Inflammatory macrophage treated with lipopolysaccharide for 4 hours (primary cell): ENCODE results near the gene EPB41.
A peak's percentile ranks its signal among the peaks of the same experiment; 100 is the strongest.
"Not testable (repeated sequence)": the region's sequence is repeated elsewhere in the genome, so short reads cannot be mapped to it uniquely, and the experiment has no call there.

ENCODE experiments used
- DNase-seq: peaks from one replicate; pipeline ENCODE4 v3.0.0-alpha.2; 2020

Gene EPB41

DNA sequence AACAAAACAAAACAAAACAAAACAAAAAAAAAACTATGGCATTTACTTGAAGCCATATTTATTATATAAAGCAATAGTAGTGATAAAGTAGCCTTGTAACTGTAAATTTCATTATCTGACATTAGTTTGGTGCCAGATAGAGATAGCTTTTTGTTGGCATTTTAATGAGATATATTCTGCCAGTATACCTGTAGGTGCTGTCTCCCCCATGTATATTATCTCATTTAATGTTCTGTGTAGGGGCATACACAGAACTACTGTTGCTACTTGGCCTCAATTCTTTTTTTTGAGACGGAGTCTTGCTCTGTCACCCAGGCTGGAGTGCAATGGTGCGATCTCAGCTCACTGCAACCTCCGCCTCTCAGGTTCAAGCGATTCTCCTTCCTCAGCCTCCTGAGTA is 141.9 kb downstream of the EPB41 start:
- no peak for DNase-seq

DNA sequence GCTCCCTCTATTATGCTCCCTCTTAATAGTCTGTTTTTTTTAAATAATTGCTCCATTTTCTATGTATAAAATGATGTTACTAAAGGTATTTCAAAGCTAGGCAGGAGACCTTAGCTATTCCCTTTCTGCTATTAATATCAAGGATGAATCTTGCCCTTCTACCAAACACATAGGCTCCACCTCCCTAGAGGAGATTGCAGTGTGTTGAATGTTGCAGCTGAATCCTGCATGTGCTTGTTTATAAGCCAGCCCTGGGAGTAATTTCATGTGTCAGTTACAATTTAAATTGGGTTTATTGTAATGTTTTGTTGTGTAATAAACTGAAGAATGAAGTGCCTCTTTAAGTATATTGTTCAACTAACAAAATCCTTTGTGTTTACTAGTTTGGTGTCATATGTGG is 143.3 kb downstream of the EPB41 start:
- no peak for DNase-seq

DNA sequence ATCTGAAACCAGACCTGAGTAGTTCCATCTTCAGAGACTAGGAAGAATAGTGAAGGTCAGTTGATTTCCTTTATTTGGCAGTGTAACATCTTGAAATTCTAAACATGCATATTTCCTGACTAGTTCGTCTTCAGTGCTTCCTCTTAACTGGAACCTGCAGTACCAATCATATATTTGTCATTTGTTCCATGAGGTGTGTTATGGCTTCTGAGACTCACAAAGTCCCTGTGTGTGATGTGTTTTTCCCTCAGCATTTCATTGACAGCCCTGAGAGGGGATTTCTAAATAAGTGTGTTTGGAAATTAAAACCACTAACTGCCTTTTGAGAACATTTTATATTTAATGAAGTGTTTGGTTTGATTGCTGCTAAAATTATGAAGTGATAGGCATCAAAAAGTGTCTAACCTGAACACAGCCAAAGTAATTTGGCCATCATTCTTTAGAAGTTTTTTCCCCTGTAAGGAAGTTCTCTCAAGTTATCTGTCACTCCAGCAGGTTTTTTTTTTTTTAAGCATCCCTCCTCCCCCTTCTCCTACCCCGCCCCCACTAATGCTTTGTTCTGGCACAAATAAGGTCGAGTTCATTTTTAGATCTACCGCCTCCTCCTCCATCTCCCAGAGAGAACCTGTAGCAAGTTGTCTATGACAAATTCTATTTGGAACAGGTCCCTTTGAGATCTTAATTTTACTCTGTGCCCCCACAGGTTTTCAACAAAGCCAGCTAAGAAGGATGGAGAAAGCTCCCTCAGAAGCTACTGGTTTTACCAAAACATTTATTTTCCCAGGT is 148.0 kb downstream of the EPB41 start:
- no peak for DNase-seq

DNA sequence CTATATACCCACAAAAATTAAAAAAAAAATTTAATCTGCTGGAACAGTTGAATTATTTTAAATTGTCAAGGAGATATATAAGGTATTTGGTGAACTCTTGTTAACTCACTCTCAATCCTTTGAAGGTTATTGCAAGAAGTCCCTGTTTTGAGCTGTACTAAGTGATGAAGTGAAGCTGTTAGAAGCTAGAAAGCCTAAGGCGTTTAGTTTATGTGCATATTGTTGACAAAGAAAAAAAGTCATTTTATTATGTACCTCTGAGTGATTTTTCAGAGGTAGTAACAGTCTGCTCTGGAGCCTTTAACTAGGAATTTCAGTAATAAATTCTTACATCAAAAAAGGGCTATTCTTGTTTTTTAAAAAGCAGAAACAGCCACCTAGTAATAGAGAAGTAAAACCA is 149.7 kb downstream of the EPB41 start:
- no peak for DNase-seq

DNA sequence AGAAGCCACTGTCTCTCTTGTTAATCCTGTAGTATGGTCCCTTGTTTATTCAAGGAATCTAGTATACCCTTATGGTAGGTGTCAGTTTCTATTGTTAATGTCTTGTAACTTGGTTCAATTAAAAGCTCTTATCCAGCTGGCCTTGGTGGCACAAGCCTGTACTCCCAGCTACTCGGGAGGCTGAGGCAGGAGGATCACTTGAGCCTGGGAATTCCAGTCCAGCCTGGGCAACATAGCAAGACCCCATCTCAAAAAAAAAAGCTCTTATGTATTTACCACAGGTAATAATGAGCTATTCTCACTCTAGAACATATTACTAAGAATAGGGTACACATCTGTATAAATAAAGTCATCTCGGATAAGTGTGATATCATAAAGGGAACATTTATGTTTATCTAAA is 162.8 kb downstream of the EPB41 start:
- no peak for DNase-seq

DNA sequence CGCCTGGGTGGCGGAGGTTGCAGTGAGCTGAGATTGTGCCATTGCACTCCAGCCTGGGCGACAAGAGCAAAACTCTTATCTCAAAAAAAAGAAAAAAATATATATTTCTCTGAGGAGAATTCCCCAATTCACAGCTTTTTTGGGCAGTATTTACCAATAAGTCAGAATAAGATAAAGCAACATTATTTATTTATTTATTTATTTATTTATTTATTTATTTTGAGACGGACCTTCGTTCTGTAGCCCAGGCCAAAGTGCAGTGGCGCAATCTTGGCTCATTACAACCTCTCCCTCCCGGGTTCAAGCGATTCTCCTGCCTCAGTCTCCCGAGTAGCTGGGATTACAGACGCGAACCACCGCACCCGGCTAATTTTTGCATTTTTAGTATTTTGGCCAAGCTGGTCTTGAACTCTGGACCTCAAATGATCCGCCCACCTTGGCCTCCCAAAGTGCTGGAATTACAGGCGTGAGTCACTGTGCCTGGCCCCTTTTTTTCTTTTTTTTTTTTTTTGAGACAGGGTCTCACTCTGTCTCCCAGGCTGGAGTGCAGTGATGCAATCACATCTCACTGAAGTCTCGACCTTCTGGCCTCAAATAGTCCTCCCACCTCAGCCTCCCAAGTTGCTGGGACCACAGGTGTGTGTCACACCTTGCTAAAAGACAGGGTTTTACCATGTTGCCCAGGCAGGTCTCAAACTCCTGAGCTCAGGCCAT is 165.7 kb downstream of the EPB41 start:
- DNase-seq: not testable (repeated sequence)

DNA sequence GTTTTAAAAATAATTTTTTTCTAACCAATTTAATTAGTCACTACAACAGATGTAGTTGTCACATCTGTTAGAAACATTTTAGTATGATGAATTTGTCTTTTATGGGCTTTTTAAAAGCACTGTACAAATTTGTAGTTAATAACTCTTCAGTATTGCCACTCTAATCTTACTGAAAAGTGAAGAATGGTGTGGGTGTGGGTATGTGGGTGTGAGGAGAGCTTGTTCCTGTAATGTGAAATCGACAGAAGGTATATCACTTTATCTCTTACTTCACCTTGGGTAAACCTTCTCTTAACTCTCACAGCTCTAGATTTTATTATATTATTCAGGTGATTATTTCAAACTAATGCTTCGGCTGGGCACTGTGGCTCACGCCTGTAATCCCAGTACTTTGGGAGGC is 166.8 kb downstream of the EPB41 start:
- DNase-seq: no peak

DNA sequence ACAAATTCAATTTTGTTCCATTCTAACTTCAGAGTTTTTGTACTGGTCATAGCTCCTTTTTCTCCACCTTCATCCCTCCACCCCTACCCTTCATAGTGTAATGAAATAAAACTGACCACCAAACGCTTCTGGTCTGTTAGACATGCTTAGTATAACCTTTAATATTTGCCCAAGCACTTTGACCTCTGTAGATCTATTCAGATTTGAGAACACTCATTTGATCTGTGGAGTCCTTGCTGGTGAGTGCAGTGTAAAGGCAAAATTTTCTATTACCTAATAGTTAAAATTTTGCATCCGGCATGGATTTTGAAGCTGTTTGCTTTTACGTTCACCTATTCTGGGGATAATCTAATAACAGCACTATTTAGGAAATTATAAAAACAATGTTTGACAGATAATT is 168.2 kb downstream of the EPB41 start:
- DNase-seq: no peak

DNA sequence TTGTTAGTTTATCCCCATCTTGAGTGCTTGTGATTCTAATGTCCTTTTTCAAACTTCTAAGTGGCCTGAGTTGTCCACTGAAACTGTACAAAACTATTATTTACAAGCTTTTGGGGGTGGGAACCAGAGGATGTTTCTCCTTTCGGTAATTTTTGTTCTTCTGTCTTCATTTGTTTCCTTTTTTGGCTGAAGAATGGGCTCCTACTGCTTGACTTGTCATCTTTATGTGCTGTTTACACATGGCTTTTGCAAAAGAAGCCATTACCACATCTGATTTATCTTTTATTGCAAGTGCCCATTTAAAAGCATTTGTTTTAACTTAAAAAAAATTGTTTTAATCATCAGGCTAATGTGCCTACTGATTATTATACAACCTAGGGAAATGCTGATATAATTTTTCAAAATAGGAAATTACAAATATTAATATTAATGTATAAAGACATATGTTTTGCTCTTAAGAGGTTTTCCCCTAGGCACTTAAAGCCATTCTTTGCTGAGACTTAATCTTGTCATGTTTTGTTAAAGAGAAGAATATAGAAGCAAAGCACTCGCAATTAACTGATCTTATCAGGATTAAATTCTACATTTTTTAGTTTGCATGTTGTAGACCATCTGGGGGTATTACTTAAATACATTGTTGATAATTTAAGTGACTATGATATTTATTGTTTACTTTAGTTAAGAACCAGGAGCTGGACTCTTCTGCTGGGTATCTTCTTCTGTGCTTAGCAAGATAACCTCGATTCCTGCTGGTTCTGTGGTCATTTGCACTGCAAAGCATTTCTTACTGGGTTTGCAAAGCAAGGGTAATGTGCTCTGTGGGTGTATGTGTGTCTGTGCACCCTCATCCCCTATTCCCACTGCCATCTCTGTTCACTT is 169.2 kb downstream of the EPB41 start:
- no peak for DNase-seq

- no peak for DNase-seq
These were observed 169.8 kb downstream of the EPB41 start for GRCh38 chr1:29084196-29084521.

- DNase-seq: no peak
These were observed 176.7 kb downstream of the EPB41 start for GRCh38 chr1:29090937-29091618.

GRCh38 chr1:29092704-29093103 is 178.3 kb downstream of the EPB41 start:
- not testable (repeated sequence) for DNase-seq

GRCh38 chr1:29094433-29094832 is 180.1 kb downstream of the EPB41 start:
- no peak for DNase-seq

GRCh38 chr1:29094954-29095353 is 180.6 kb downstream of the EPB41 start:
- DNase-seq: no peak

GRCh38 chr1:29096231-29096886 is 182.0 kb downstream of the EPB41 start:
- DNase-seq: no peak

GRCh38 chr1:29099286-29099685 is 184.9 kb downstream of the EPB41 start:
- no peak for DNase-seq

DNA sequence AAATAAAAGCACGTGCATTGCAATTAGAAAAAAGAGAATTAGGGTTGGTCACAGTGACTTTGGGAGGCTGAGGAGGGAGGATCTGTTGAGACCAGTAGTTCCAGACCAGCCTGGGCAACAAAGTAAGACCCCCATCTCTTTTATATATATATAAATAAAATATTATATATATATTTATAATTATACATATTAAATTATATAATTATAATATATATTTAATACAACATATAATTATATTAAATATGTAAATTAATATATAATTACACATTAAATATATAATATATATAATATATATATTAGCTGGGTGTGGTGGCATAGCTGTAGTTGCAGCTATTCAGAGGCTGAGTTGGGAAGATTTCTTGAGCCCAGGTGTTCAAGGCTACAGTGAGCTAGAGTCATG is 186.1 kb downstream of the EPB41 start:
- DNase-seq: no peak

GRCh38 chr1:29105822-29106221 is 191.5 kb downstream of the EPB41 start:
- DNase-seq: peak; percentile 37

GRCh38 chr1:29108041-29108440 is 193.7 kb downstream of the EPB41 start:
- not testable (repeated sequence) for DNase-seq

- DNase-seq: no peak
These were observed 198.5 kb downstream of the EPB41 start for GRCh38 chr1:29112705-29113412.

DNA sequence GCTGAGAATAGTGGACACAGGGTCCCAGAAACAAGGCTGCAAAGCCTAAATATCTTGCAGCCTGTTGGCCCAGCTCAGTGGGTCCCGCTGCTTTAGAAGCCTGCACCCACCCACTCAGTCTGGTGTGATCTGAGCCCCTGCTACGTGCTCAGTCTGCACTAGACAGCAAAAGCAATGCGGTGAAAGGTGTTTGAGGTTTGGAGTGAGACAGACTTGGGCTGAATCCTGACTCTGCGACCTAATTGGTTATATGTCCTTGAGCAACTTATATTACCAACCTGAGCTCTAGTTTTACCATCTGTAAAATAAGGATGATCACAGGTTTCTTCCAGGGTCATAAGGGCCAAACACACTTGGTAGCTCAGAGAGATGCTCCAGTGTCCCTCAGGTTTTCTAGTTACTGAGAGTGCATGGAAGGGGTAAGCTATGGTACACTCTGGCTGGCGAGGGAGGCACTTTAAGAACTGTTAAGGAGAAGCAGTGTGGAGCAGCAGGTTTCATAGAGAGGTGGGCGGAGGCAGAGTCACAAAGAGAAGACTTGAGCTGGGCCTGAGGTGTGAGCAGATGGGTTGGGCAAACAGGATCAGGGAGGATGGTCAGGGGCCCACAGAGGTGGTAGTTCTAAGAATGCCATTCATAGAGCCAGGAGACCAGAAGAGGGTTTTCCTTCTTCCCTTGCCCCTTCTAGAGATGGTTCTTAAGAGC is 199.2 kb downstream of the EPB41 start:
- no peak for DNase-seq
